ENCODE results near the gene OR1K1. TPM values are rescaled to one million over a fixed set of nuclear protein-coding genes. Genes with fewer than 3 reads are reported as not detected.
"Not testable (repeated sequence)": the region's sequence is repeated elsewhere in the genome, so short reads cannot be mapped to it uniquely, and the experiment has no call there.

The OR1K1 gene
- total RNA-seq, 1 donor from 2014 or later, result not detected

DNA sequence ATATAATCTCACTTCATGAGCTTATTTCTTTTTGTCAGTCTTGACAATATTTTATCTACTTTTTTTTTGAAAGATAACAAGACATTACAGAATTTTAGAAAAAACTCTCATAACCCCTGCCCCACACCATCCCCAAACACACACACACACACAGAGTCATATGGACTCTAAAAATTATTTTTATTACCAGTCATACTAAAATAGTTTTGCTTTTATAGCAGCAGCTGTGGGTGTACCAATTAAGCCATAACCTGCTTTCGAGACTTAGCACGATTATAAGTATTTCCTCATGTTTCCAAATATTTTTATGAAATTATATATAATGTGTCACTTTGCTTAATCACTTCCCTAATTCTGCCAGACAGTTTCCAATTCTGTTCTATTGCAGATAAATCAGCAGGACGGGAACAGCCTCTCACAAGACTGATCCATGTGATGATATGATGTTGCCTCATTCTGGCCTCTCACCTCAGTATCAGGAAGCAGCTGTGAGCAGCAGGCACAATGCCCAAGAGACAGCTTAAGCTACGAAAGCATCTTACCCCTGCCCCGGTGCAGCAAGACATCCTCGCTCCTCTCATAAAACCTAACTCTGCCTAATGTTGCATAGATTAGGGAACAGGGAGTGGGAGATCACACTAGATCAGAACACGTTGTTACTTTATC, 21.5 kb downstream of the OR1K1 start:
- H3K27ac Mint-ChIP-seq, result no peak overlapping the region
- H3K27me3 Mint-ChIP-seq, result no peaks in the 10 kb centered on the region
- DNase-seq (ENCODE audit: low spot score, unreplicated experiment), result no peak
- TF ChIP-seq, protein P1, sequence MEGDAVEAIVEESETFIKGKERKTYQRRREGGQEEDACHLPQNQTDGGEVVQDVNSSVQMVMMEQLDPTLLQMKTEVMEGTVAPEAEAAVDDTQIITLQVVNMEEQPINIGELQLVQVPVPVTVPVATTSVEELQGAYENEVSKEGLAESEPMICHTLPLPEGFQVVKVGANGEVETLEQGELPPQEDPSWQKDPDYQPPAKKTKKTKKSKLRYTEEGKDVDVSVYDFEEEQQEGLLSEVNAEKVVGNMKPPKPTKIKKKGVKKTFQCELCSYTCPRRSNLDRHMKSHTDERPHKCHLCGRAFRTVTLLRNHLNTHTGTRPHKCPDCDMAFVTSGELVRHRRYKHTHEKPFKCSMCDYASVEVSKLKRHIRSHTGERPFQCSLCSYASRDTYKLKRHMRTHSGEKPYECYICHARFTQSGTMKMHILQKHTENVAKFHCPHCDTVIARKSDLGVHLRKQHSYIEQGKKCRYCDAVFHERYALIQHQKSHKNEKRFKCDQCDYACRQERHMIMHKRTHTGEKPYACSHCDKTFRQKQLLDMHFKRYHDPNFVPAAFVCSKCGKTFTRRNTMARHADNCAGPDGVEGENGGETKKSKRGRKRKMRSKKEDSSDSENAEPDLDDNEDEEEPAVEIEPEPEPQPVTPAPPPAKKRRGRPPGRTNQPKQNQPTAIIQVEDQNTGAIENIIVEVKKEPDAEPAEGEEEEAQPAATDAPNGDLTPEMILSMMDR (IDR thresholded peaks at IDR 0.05; ENCODE audit: unreplicated experiment), result no peak
- no peaks in the 10 kb centered on the region for H3K9me3 Mint-ChIP-seq (ENCODE audit: low read depth)
- peaks cover 10% of the 10 kb centered on the region for H3K4me1 Mint-ChIP-seq (ENCODE audit: low read depth)
- no peak overlapping the region for H3K4me3 Mint-ChIP-seq (ENCODE audit: low read depth)
- peaks cover 24% of the 10 kb centered on the region for H3K36me3 Mint-ChIP-seq (ENCODE audit: insufficient read depth)

DNA sequence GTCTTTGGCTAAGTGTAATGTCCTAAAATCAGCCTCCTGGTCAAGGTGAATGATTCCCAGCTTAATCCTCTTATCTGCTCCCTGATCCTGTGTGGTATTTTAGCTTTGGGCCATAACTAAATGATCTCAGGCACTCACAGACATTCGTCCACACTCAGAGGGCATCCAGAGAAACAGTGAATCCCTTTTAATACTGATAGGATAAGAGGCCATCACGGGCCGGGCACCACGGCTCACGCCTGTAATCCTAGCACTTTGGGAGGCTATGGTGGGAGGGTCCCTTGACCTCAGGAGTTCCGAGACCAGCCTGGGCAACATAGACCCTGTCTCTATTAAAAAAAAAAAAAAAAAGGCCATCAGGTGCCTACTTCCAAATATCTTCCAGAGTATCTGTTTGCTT, 22.1 kb downstream of the OR1K1 start:
- H3K27ac Mint-ChIP-seq, result no peak overlapping the region
- H3K4me1 Mint-ChIP-seq (ENCODE audit: low read depth), result peaks cover 16% of the 10 kb centered on the region

DNA sequence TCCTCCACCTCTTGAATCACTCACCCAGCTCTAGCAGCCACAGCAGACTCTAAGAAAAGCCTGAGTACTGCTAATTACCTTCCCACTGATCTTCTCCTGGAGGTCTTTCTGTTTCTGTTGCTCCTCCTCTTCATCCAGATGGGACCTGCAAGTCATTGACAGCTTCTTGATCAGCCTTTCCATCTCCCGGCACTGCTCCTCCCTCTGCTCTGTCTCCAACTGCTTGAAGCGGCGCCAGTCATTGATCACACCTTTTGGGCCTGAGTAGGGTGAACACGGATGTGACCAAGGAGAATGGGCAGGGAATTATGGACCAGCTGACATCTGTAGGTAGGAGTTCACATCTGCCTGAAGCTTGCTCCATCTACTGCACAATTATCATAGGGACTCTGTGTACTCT, 23.0 kb downstream of the OR1K1 start:
- H3K27me3 Mint-ChIP-seq, result no peaks in the 10 kb centered on the region
- H3K36me3 Mint-ChIP-seq (ENCODE audit: insufficient read depth), result peaks cover 18% of the 10 kb centered on the region
- peaks cover 20% of the 10 kb centered on the region for H3K4me1 Mint-ChIP-seq (ENCODE audit: low read depth)
- no peaks in the 10 kb centered on the region for H3K9me3 Mint-ChIP-seq (ENCODE audit: low read depth)
- DNase-seq (ENCODE audit: low spot score, unreplicated experiment), result no peak
- H3K4me3 Mint-ChIP-seq (ENCODE audit: low read depth), result no peak overlapping the region
- peak overlapping the region; percentile 29 for H3K27ac Mint-ChIP-seq
- TF ChIP-seq, protein P1 (IDR thresholded peaks at IDR 0.05; ENCODE audit: unreplicated experiment), result no peak

More for the DNA sequence above, 22.1 kb downstream of the OR1K1 start:
- TF ChIP-seq, protein P1 (IDR thresholded peaks at IDR 0.05; ENCODE audit: unreplicated experiment), result no peak
- Mint-ChIP-seq H3K36me3 (ENCODE audit: insufficient read depth) (peaks cover 21% of the 10 kb centered on the region), H3K4me3 (ENCODE audit: low read depth) (no peak overlapping the region), H3K9me3 (ENCODE audit: low read depth) (no peaks in the 10 kb centered on the region), H3K27me3 (no peaks in the 10 kb centered on the region)
- DNase-seq (ENCODE audit: low spot score, unreplicated experiment), result no peak

DNA sequence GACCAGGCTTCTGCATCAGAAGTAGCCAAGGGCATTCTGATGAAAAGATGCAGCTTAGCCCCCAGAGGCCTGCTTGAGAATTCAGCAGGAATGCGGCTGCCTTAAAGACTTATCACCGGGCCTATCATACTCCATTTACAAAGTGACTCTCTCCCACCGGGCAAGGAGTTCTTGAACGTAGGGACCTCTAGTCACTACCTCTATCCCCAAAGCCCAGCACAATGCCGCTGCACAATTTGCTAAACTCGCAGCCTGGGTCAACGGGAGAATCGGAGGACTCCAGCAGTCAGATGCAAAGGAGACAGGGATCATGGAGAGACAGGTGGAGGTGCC, 27.8 kb downstream of the OR1K1 start:
- H3K4me3 Mint-ChIP-seq (ENCODE audit: low read depth), result peak overlapping the region; percentile 94
- TF ChIP-seq, protein P1 (IDR thresholded peaks at IDR 0.05; ENCODE audit: unreplicated experiment), result no peak
- H3K36me3 Mint-ChIP-seq (ENCODE audit: insufficient read depth), result peaks cover 6% of the 10 kb centered on the region
- H3K27me3 Mint-ChIP-seq, result no peaks in the 10 kb centered on the region
- no peaks in the 10 kb centered on the region for H3K9me3 Mint-ChIP-seq (ENCODE audit: low read depth)
- H3K4me1 Mint-ChIP-seq (ENCODE audit: low read depth), result peaks cover 11% of the 10 kb centered on the region
- no peak for DNase-seq (ENCODE audit: low spot score, unreplicated experiment)
- H3K27ac Mint-ChIP-seq, result peak overlapping the region; percentile 99

DNA sequence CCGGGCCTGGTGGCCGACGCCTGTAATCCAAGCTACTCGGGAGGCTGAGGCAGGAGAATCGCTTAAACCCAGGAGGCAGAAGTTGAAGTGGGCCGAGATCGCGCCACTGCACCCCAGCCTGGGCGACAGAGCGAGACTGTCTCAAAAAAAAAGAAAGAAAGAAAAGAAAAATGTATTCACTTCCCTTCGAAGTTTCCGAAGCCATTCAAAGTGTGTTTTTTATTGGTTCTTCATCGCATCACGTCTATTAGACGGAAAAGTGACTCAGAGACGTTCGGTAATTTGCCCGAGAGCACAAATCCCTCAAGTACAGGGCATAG, 29.0 kb downstream of the OR1K1 start:
- Mint-ChIP-seq H3K27ac (peak overlapping the region; percentile 99), H3K4me3 (ENCODE audit: low read depth) (peak overlapping the region; percentile 94), H3K4me1 (ENCODE audit: low read depth) (peaks cover 11% of the 10 kb centered on the region)
- not testable (repeated sequence) for H3K36me3 Mint-ChIP-seq (ENCODE audit: insufficient read depth); H3K27me3 Mint-ChIP-seq; DNase-seq (ENCODE audit: low spot score, unreplicated experiment); H3K9me3 Mint-ChIP-seq (ENCODE audit: low read depth)

DNA sequence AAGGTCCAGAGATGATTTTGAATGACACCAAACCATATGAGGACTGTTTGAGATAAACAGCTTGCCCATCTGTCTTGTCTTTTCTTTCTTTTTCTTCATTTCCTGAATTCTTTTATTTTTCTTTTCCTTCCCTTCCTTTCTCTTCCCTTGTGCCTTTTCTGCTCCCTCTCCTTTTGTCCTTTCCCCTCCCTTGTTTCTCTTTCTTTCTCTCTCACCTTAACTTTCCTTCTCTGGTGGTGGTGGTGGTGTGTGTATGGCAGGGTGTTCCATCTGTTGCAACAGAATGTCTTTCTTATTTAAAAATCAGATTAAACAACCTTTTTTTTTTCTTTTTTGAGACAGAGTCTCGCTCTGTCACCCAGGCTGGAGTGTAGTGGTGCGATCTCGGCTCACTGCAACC, 32.3 kb downstream of the OR1K1 start:
- Mint-ChIP-seq H3K27ac (no peak overlapping the region), H3K4me1 (ENCODE audit: low read depth) (peaks cover 2% of the 10 kb centered on the region), H3K36me3 (ENCODE audit: insufficient read depth) (no peaks in the 10 kb centered on the region), H3K27me3 (no peaks in the 10 kb centered on the region), H3K4me3 (ENCODE audit: low read depth) (no peak overlapping the region), H3K9me3 (ENCODE audit: low read depth) (no peaks in the 10 kb centered on the region)
- TF ChIP-seq, protein P1 (IDR thresholded peaks at IDR 0.05; ENCODE audit: unreplicated experiment), result no peak
- DNase-seq (ENCODE audit: low spot score, unreplicated experiment), result no peak

Measured in progenitor cell of endocrine pancreas (in vitro differentiated cells).